HCT116 (cell line): Measurements from ENCODE around the gene SLC9B2. TPM values are rescaled to one million over a fixed set of nuclear protein-coding genes. Genes with fewer than 3 reads are reported as not detected.

Experiments
- ATAC-seq: fragments of 200-7000 bp; cut with Tn5 transposase; 2 replicates; pipeline ENCODE4 v1.9.1; 2020; ENCODE audit warnings: mild to moderate bottlenecking, moderate library complexity
- BruUV-seq: library from RNA; stranded (reverse); fragments of 400-500 nt; replicated peaks from 2 replicates; lab custom pipeline; 2021; lab: Mats Ljungman, UMichigan
- CTCF ChIA-PET: fragments of 300-600 bp; sonication (Branson Sonifier 250); formaldehyde crosslinking; loops from one replicate; lab custom pipeline; 2021; ENCODE audit warnings: antibody characterized with exemption; lab: Charles Lee
- POLR2A ChIA-PET: fragments of 300-600, 350-600 bp; sonication (Branson Sonifier 250); formaldehyde crosslinking; loops from one replicate; lab custom pipeline; 2021; ENCODE audit warnings: antibody characterized with exemption; lab: Charles Lee
- RAD21 ChIA-PET, 2 experiments: fragments of 300-600 bp; sonication (Branson Sonifier 250); formaldehyde crosslinking; loops; one replicate each; lab custom pipeline; 2023; ENCODE audit warnings: low total read pairs in 2 of 2; ENCODE audit not compliant: uncharacterized antibody in 2 of 2, unreplicated experiment in 2 of 2, low non-redundant PET in 1 of 2; lab: Charles Lee
- DNase-seq: peaks from one replicate; pipeline ENCODE4 v3.0.0-alpha.2; 2010; ENCODE audit warnings: low read depth, low spot score
- H2AFZ ChIP-seq: fragments of 200-600 bp; shearing (Covaris generic), sonication (generic); 2 replicates; pipeline ENCODE4 v1.6.1; 2017; ENCODE audit warnings: low read depth, mixed run types, mixed read lengths, antibody characterized with exemption, low read length; ENCODE audit not compliant: poor library complexity, severe bottlenecking
- H3K27ac ChIP-seq: 2 replicates; pipeline ENCODE4 v1.5.1; 2012; ENCODE audit warnings: low read depth, low read length
- H3K27me3 ChIP-seq: fragments of 200-600 bp; sonication (generic); 2 replicates; pipeline ENCODE4 v1.6.1; 2016; ENCODE audit warnings: mixed run types, low read length, mixed read lengths; ENCODE audit not compliant: insufficient read depth
- H3K36me3 ChIP-seq, 2 experiments: fragments of 200-500 bp in 1 of 2; fragments of 200-600 bp in 1 of 2; sonication (Bioruptor generic) in 1 of 2; sonication (generic) in 1 of 2; 2 replicates each; pipeline versions ENCODE4 v1.5.1 to v1.6.1; 2014 to 2016; ENCODE audit warnings: low read length in 2 of 2, inconsistent platforms in 1 of 2, mixed read lengths in 1 of 2, mixed run types in 1 of 2; ENCODE audit not compliant: insufficient read depth in 2 of 2, control insufficient read depth in 1 of 2
- H3K4me1 ChIP-seq, 2 experiments: fragments of 200-600 bp in 1 of 2; sonication (generic) in 1 of 2; 2 replicates each; pipeline versions ENCODE4 v1.5.1 to v1.6.1; 2012 to 2017; ENCODE audit warnings: low read length in 2 of 2, inconsistent platforms in 1 of 2, mild to moderate bottlenecking in 1 of 2, mixed read lengths in 1 of 2, mixed run types in 1 of 2, moderate library complexity in 1 of 2; ENCODE audit not compliant: insufficient read depth in 2 of 2, control insufficient read depth in 1 of 2
- H3K4me2 ChIP-seq: fragments of 200-600 bp; sonication (generic); 2 replicates; pipeline ENCODE4 v1.6.1; 2017; ENCODE audit warnings: mixed run types, low read length, mixed read lengths
- H3K4me3 ChIP-seq, 2 experiments: fragments of 200-600 bp in 1 of 2; sonication (generic) in 1 of 2; replicated peaks in 1 of 2; 2 replicates each; pipeline ENCODE4 v1.5.1; 2011 to 2016; ENCODE audit warnings: low read length in 2 of 2, control low read depth in 1 of 2, low read depth in 1 of 2, mild to moderate bottlenecking in 1 of 2, mixed read lengths in 1 of 2, mixed run types in 1 of 2
- H3K79me2 ChIP-seq: fragments of 200-600 bp; sonication (generic); 2 replicates; pipeline ENCODE4 v1.6.1; 2017; ENCODE audit warnings: mild to moderate bottlenecking, mixed run types, low read length, moderate library complexity, mixed read lengths; ENCODE audit not compliant: insufficient read depth
- H3K9ac ChIP-seq: fragments of 200-600 bp; sonication (generic); 2 replicates; pipeline ENCODE4 v1.6.1; 2016; ENCODE audit warnings: low read length, mixed read lengths
- H3K9me2 ChIP-seq: fragments of 200-600 bp; sonication (generic), shearing (Covaris generic); 2 replicates; pipeline ENCODE4 v1.6.1; 2017; ENCODE audit warnings: mixed run types, mild to moderate bottlenecking, moderate library complexity; ENCODE audit not compliant: insufficient read depth
- H3K9me3 ChIP-seq, 2 experiments: fragments of 200-500 bp in 1 of 2; fragments of 200-600 bp in 1 of 2; sonication (Bioruptor generic) in 1 of 2; sonication (generic) in 1 of 2; 2 replicates each; pipeline ENCODE4 v1.6.1; 2014 to 2017; ENCODE audit warnings: low read length in 2 of 2, mixed read lengths in 2 of 2, inconsistent platforms in 1 of 2, low read depth in 1 of 2, mild to moderate bottlenecking in 1 of 2, mixed run types in 1 of 2, moderate library complexity in 1 of 2; ENCODE audit not compliant: control insufficient read depth in 1 of 2, insufficient read depth in 1 of 2
- H4K20me1 ChIP-seq: fragments of 200-600 bp; sonication (generic), shearing (Covaris generic); 2 replicates; pipeline ENCODE4 v1.6.1; 2017; ENCODE audit warnings: mixed run types, mild to moderate bottlenecking, moderate library complexity; ENCODE audit not compliant: insufficient read depth
- ATF3 ChIP-seq: IDR thresholded peaks from 2 replicates; pipeline ENCODE4 v1.6.1; 2012
- CBX3 ChIP-seq: IDR thresholded peaks from 2 replicates; pipeline ENCODE4 v1.6.1; 2012; ENCODE audit warnings: low read depth
- CTCF ChIP-seq, 3 experiments: fragments of 200-600 bp in 1 of 3; sonication (generic) in 1 of 3; IDR thresholded peaks in 2 of 3; conservative IDR thresholded peaks in 1 of 3; 2 replicates each; pipeline ENCODE4 v1.5.1; 2012 to 2017; ENCODE audit warnings: low read depth in 2 of 3, low read length in 2 of 3, antibody characterized with exemption in 1 of 3, borderline replicate concordance in 1 of 3, control low read depth in 1 of 3, mild to moderate bottlenecking in 1 of 3, mixed read lengths in 1 of 3, mixed run types in 1 of 3, moderate library complexity in 1 of 3; ENCODE audit not compliant: insufficient read depth in 1 of 3
- EZH2phosphoT487 ChIP-seq: fragments of 200-600 bp; IDR thresholded peaks from 2 replicates; pipeline ENCODE4 v1.6.1; 2018; ENCODE audit warnings: antibody characterized with exemption, borderline replicate concordance
- JUND ChIP-seq: IDR thresholded peaks from 2 replicates; pipeline ENCODE4 v1.6.1; 2012
- RAD21 ChIP-seq: IDR thresholded peaks from 2 replicates; pipeline ENCODE4 v1.6.1; 2012; ENCODE audit warnings: low read depth, mild to moderate bottlenecking
- SIN3A ChIP-seq: IDR thresholded peaks from 2 replicates; pipeline ENCODE4 v1.6.1; 2012; ENCODE audit warnings: low read depth
- YY1 ChIP-seq: IDR thresholded peaks from 2 replicates; pipeline ENCODE4 v1.6.1; 2011; ENCODE audit warnings: low read length, low read depth, moderate library complexity, mild to moderate bottlenecking; ENCODE audit not compliant: insufficient replicate concordance; ENCODE audit errors: extremely low read depth
- intact Hi-C: fragments of 100-400 bp; cut with micrococcal nuclease; formaldehyde crosslinking; loops from 2 replicates; pipeline ENCODE4 v1.10.0; 2022
- total RNA-seq: library from RNA; stranded (reverse); gene quantifications from one replicate; pipeline ENCODE4 v1.2.1, GENCODE V29; 2021; ENCODE audit not compliant: unreplicated experiment
- TF ChIP-seq, protein P1 (sequence below): IDR thresholded peaks from 2 replicates; pipeline ENCODE4 v1.6.1; 2012; ENCODE audit warnings: low read depth

SLC9B2 gene
- total RNA-seq, 1 experiment from 2014 or later, result 18.3 TPM

DNA sequence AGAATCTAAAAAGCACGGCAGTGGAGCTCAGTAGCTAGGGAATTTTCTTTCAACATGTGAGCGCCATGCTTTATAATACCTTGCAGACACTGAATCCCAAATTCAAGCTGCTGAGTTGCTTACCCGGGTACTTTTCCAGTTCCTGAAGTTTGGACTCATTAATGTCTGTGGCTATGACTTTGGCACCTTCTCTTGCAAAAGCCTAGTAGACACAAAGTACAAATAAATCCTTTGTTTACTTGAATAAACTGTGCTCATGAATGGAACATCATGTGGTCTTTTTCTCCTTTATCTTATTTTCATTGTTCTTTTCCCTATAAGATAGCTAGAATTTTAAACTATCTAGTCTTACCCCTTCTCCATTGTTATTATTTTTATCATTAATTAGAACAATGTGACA is 18.5 kb upstream of the SLC9B2 start (continued):
- TF ChIP-seq, protein P1, sequence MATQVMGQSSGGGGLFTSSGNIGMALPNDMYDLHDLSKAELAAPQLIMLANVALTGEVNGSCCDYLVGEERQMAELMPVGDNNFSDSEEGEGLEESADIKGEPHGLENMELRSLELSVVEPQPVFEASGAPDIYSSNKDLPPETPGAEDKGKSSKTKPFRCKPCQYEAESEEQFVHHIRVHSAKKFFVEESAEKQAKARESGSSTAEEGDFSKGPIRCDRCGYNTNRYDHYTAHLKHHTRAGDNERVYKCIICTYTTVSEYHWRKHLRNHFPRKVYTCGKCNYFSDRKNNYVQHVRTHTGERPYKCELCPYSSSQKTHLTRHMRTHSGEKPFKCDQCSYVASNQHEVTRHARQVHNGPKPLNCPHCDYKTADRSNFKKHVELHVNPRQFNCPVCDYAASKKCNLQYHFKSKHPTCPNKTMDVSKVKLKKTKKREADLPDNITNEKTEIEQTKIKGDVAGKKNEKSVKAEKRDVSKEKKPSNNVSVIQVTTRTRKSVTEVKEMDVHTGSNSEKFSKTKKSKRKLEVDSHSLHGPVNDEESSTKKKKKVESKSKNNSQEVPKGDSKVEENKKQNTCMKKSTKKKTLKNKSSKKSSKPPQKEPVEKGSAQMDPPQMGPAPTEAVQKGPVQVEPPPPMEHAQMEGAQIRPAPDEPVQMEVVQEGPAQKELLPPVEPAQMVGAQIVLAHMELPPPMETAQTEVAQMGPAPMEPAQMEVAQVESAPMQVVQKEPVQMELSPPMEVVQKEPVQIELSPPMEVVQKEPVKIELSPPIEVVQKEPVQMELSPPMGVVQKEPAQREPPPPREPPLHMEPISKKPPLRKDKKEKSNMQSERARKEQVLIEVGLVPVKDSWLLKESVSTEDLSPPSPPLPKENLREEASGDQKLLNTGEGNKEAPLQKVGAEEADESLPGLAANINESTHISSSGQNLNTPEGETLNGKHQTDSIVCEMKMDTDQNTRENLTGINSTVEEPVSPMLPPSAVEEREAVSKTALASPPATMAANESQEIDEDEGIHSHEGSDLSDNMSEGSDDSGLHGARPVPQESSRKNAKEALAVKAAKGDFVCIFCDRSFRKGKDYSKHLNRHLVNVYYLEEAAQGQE, result no peak
- TF ChIP-seq CBX3 (no peak), RAD21 (no peak), JUND (no peak), YY1 (no peak), ATF3 (no peak), SIN3A (no peak), CTCF (IDR thresholded peaks at IDR 0.05 in 2 of 3, conservative IDR thresholded peaks at IDR 0.05 in 1 of 3; ENCODE audit: borderline replicate concordance in 1 of 3, insufficient read depth in 1 of 3, low read depth in 2 of 3, low read length in 2 of 3) (no peak)
- TF ChIP-seq, all 23 proteins: peak for 0

GRCh38 chr4:103092245-103092644 is 15.7 kb upstream of the SLC9B2 start:
- no peak overlapping the region for H3K4me2 ChIP-seq
- intact Hi-C loops, result loop anchor here (5.0 to 10.0 kb wide), 3 partner anchors 60 to 640 kb away; partner anchors contain the start of gene UBE2D3
- no peak for ATAC-seq
- no peaks in the 10 kb centered on the region for H3K9me2 ChIP-seq
- H3K9me3 ChIP-seq, result no peaks in the 10 kb centered on the region
- no peaks in the 10 kb centered on the region for H4K20me1 ChIP-seq
- H3K27ac ChIP-seq, result no peak overlapping the region
- no peaks in the 10 kb centered on the region for H3K4me1 ChIP-seq
- ChIA-PET POLR2A (no interaction called here), CTCF (interaction anchor here (1.7 to 2.3 kb wide), 2 partner anchors 472 to 661 kb away, joined by 14 to 22 read pairs; no protein-coding TSS in a partner anchor), RAD21 (no interaction called here)
- H3K79me2 ChIP-seq, result no peaks in the 10 kb centered on the region
- TF ChIP-seq RAD21, result no peak
- TF ChIP-seq EZH2phosphoT487, result no peak
- no peak for TF ChIP-seq YY1
- H3K27me3 ChIP-seq, result no peaks in the 10 kb centered on the region
- no TSS peak for BruUV-seq
- no peak overlapping the region for H3K4me3 ChIP-seq
- H3K36me3 ChIP-seq, result no peaks in the 10 kb centered on the region
- no peak for DNase-seq
- H2AFZ ChIP-seq, result no peak overlapping the region
- H3K9ac ChIP-seq, result no peak overlapping the region
